ENCODE measurements around the gene SULT1A1.
"Not testable (repeated sequence)": the region's sequence is repeated elsewhere in the genome, so short reads cannot be mapped to it uniquely, and the experiment has no call there.

SULT1A1 gene

GRCh38 chr16:28590384-28591340, 19.2 kb downstream of the SULT1A1 start:
- no peak for DNase-seq (ENCODE audit: low spot score)

- no peak for DNase-seq (ENCODE audit: low spot score)
Observed at GRCh38 chr16:28589930-28590329, 19.9 kb downstream of the SULT1A1 start.

GRCh38 chr16:28589069-28589468, 20.8 kb downstream of the SULT1A1 start:
- DNase-seq (ENCODE audit: low spot score) = no peak

GRCh38 chr16:28587386-28587785, 22.5 kb downstream of the SULT1A1 start:
- no peak for DNase-seq (ENCODE audit: low spot score)

GRCh38 chr16:28586466-28586865, 23.4 kb downstream of the SULT1A1 start:
- no peak for DNase-seq (ENCODE audit: low spot score)

GRCh38 chr16:28585674-28586073, 24.2 kb downstream of the SULT1A1 start:
- no peak for DNase-seq (ENCODE audit: low spot score)

GRCh38 chr16:28580726-28581315, 29.0 kb downstream of the SULT1A1 start:
- DNase-seq (ENCODE audit: low spot score) = no peak

- no peak for DNase-seq (ENCODE audit: low spot score)
Observed at GRCh38 chr16:28575446-28576109, 34.3 kb downstream of the SULT1A1 start.

- DNase-seq (ENCODE audit: low spot score) = no peak
Observed at GRCh38 chr16:28574925-28575324, 34.9 kb downstream of the SULT1A1 start.

GRCh38 chr16:28573738-28574718, 35.8 kb downstream of the SULT1A1 start:
- DNase-seq (ENCODE audit: low spot score) = no peak

GRCh38 chr16:28572696-28573510, 36.9 kb downstream of the SULT1A1 start:
- peak; percentile 74 for DNase-seq (ENCODE audit: low spot score)

GRCh38 chr16:28569968-28570752, 39.7 kb downstream of the SULT1A1 start:
- no peak for DNase-seq (ENCODE audit: low spot score)

- no peak for DNase-seq (ENCODE audit: low spot score)
Observed at GRCh38 chr16:28569021-28569420, 40.8 kb downstream of the SULT1A1 start.

GRCh38 chr16:28567292-28567691, 42.6 kb downstream of the SULT1A1 start:
- DNase-seq (ENCODE audit: low spot score) = no peak

GRCh38 chr16:28566233-28566925, 43.5 kb downstream of the SULT1A1 start:
- DNase-seq (ENCODE audit: low spot score) = not testable (repeated sequence)

- DNase-seq (ENCODE audit: low spot score) = no peak
Observed at GRCh38 chr16:28563218-28563617, 46.6 kb downstream of the SULT1A1 start.

GRCh38 chr16:28562199-28562598, 47.6 kb downstream of the SULT1A1 start:
- no peak for DNase-seq (ENCODE audit: low spot score)

- no peak for DNase-seq (ENCODE audit: low spot score)
Observed at GRCh38 chr16:28561557-28562187, 48.2 kb downstream of the SULT1A1 start.

- no peak for DNase-seq (ENCODE audit: low spot score)
Observed at GRCh38 chr16:28558456-28558855, 51.4 kb downstream of the SULT1A1 start.

Measured in Ammon's horn (tissue), 1 donor.